A549 (cell line): Measurements from ENCODE around the gene KAT6B. TPM values are rescaled to one million over a fixed set of nuclear protein-coding genes. Genes with fewer than 3 reads are reported as not detected.

Experiments used
- ATAC-seq, 2 experiments: fragments of 200-7000 bp in 1 of 2; fragments of >200 bp in 1 of 2; cut with Nextera tagmentation in 1 of 2; cut with Tn5 transposase in 1 of 2; 3 replicates each; pipeline versions ENCODE4 v1.8.0 to v1.9.1; 2018 to 2020; ENCODE audit warnings: mild to moderate bottlenecking in 1 of 2, moderate library complexity in 1 of 2
- CTCF ChIA-PET: fragments of 300-600 bp; sonication (Branson Sonifier 250); formaldehyde crosslinking; extraction: SDS; loops from one replicate; lab custom pipeline; 2021; ENCODE audit warnings: antibody characterized with exemption, inconsistent platforms; lab: Yijun Ruan, JAX
- POLR2A ChIA-PET: fragments of 350-600 bp; formaldehyde crosslinking; extraction: SDS; loops from one replicate; lab custom pipeline; 2021; ENCODE audit warnings: antibody characterized with exemption, inconsistent platforms; lab: Yijun Ruan, JAX
- DNase-seq, 2 experiments: peaks; one replicate each; pipeline versions ENCODE4 v3.0.0 to v3.0.0-alpha.2; 2011 to 2016; ENCODE audit warnings: low read depth in 1 of 2, low spot score in 1 of 2
- FAIRE-seq: peaks from 2 replicates; lab custom pipeline; 2011; peaks lifted over from hg19 to GRCh38; lab: Jason Lieb, UNC
- H3K27ac ChIP-seq, 2 experiments: fragments of >200 bp; sonication (Bioruptor Twin); formaldehyde crosslinking; 3 replicates each; pipeline ENCODE4 v1.5.1; 2016 to 2017
- H3K4me1 ChIP-seq: fragments of >200 bp; sonication (Bioruptor Twin); formaldehyde crosslinking; 3 replicates; pipeline ENCODE4 v1.6.1; 2016
- H3K4me2 ChIP-seq: fragments of >200 bp; sonication (Bioruptor Twin); formaldehyde crosslinking; 3 replicates; pipeline ENCODE4 v1.6.1; 2016
- H3K4me3 ChIP-seq: fragments of >200 bp; sonication (Bioruptor Twin); formaldehyde crosslinking; 3 replicates; pipeline ENCODE4 v1.5.1; 2016
- H3K9me3 ChIP-seq: fragments of >200 bp; sonication (Bioruptor Twin); formaldehyde crosslinking; 3 replicates; pipeline ENCODE4 v1.6.1; 2016
- BCL3 ChIP-seq: fragments of >200 bp; sonication (Bioruptor Twin); formaldehyde crosslinking; IDR thresholded peaks from 3 replicates; pipeline ENCODE4 v1.6.1; 2016
- BHLHE40 ChIP-seq: IDR thresholded peaks from 2 replicates; pipeline ENCODE4 v1.6.1; 2012; ENCODE audit warnings: low read depth, low read length, inconsistent platforms
- CBX8 ChIP-seq: fragments of 200-600 bp; sonication (generic); IDR thresholded peaks from 2 replicates; pipeline ENCODE4 v1.6.1; 2016
- CEBPB ChIP-seq, 2 experiments: fragments of >200 bp in 1 of 2; sonication (Bioruptor Twin) in 1 of 2; formaldehyde crosslinking in 1 of 2; IDR thresholded peaks; 2 replicates each; pipeline ENCODE4 v1.6.1; 2012 to 2016
- CTCF ChIP-seq: fragments of >200 bp; sonication (Bioruptor Twin); formaldehyde crosslinking; IDR thresholded peaks from 3 replicates; pipeline ENCODE4 v1.5.1; 2016
- HDAC2 ChIP-seq: fragments of 200-600 bp; sonication (generic); IDR thresholded peaks from 2 replicates; pipeline ENCODE4 v1.6.1; 2016
- KDM1A ChIP-seq: fragments of 200-600 bp; sonication (generic); IDR thresholded peaks from 2 replicates; pipeline ENCODE4 v1.6.1; 2016; ENCODE audit warnings: low read depth, mild to moderate bottlenecking
- KDM5A ChIP-seq: fragments of 200-600 bp; sonication (generic); IDR thresholded peaks from 2 replicates; pipeline ENCODE4 v1.6.1; 2016; ENCODE audit warnings: antibody characterized with exemption, mild to moderate bottlenecking
- MAX ChIP-seq: IDR thresholded peaks from 2 replicates; pipeline ENCODE4 v1.6.1; 2012
- MAZ ChIP-seq: fragments of 150-350 bp; IDR thresholded peaks from 2 replicates; pipeline ENCODE4 v1.6.1; 2014; ENCODE audit warnings: antibody characterized with exemption, low read depth, low read length, borderline replicate concordance
- NFE2L2 ChIP-seq: fragments of 150-350 bp; conservative IDR thresholded peaks from 2 replicates; pipeline ENCODE4 v1.6.1; 2014; ENCODE audit warnings: low read length
- NPAS2 ChIP-seq: fragments of 250-450 bp; sonication (Bioruptor Pico); IDR thresholded peaks from 2 replicates; pipeline ENCODE4 v1.8.0; 2022; ENCODE audit warnings: mild to moderate bottlenecking, moderate library complexity, borderline replicate concordance
- NR3C1 ChIP-seq: fragments of >200 bp; sonication (Bioruptor Twin); formaldehyde crosslinking; IDR thresholded peaks from 3 replicates; pipeline ENCODE4 v1.6.1; 2017
- PBX3 ChIP-seq: IDR thresholded peaks from 2 replicates; pipeline ENCODE4 v1.6.1; 2012
- PHF8 ChIP-seq: fragments of 200-600 bp; sonication (generic); IDR thresholded peaks from 2 replicates; pipeline ENCODE4 v1.6.1; 2016; ENCODE audit warnings: low read depth, mild to moderate bottlenecking, antibody characterized with exemption, moderate library complexity, borderline replicate concordance
- POLR2AphosphoS2 ChIP-seq: conservative IDR thresholded peaks from 2 replicates; pipeline ENCODE4 v1.6.1; 2012; ENCODE audit warnings: low read length, improper control_type of control experiment, inconsistent platforms
- RFX5 ChIP-seq: fragments of 450-650 bp; IDR thresholded peaks from 2 replicates; pipeline ENCODE4 v1.7.1; 2014; ENCODE audit warnings: antibody characterized with exemption, mild to moderate bottlenecking, moderate library complexity
- SREBF2 ChIP-seq: fragments of 450-650 bp; IDR thresholded peaks from 2 replicates; pipeline ENCODE4 v1.6.1; 2014; ENCODE audit warnings: mild to moderate bottlenecking, moderate library complexity
- WGBS: methylation state at CpG from one replicate; pipeline ENCODE4 v1.1.6; 2017; ENCODE audit errors: missing lambda C conversion rate; 5-methylcytosine and 5-hydroxymethylcytosine counted together
- polyA plus RNA-seq, 4 experiments: library from polyadenylated mRNA; depleted of rRNA in 3 of 4; stranded (reverse); fragments of >200 nt; fragmentation: RNase III in 1 of 4; extraction: RNeasy Plus Mini Kit Qiagen cat#74134 plus additional on column Dnase treatment in 1 of 4; gene quantifications; 2 replicates in 3 of 4; 3 replicates in 1 of 4; pipeline ENCODE4 v1.2.3, GENCODE V29; 2011 to 2017

The KAT6B gene
- polyA plus RNA-seq, 2 of the 4 experiments (the other 2 are of a cell fraction) = 5.6 to 5.7 TPM

GRCh38 chr10:74855027-74855426 is 28.6 kb downstream of the KAT6B start:
- no peak overlapping the region for H3K4me3 ChIP-seq
- H3K4me2 ChIP-seq = no peak overlapping the region
- ChIA-PET POLR2A (no interaction called here), CTCF (interaction anchor here (1.9 kb wide), 1 partner anchor 10 kb away, joined by 4 read pairs; no protein-coding TSS in a partner anchor)
- WGBS = 82% methylated on average over 2 of the region's 2 CpGs
- TF ChIP-seq CEBPB (IDR thresholded peaks at IDR 0.05) = no peak
- TF ChIP-seq BCL3 = no peak
- no peak for TF ChIP-seq KDM5A
- TF ChIP-seq KDM1A = no peak
- H3K27ac ChIP-seq = no peak overlapping the region
- H3K9me3 ChIP-seq = no peaks in the 10 kb centered on the region
- ATAC-seq (no peak), DNase-seq (no peak), FAIRE-seq (no peak)
- peaks cover 6% of the 10 kb centered on the region; the same call in 1 of the 3 replicates for H3K4me1 ChIP-seq

GRCh38 chr10:74855439-74855838 is 29.0 kb downstream of the KAT6B start:
- Histone ChIP-seq H3K9me3 (no peaks in the 10 kb centered on the region), H3K27ac (no peak overlapping the region), H3K4me1 (peaks cover 8% of the 10 kb centered on the region; the same call in 1 of the 3 replicates), H3K4me2 (no peak overlapping the region), H3K4me3 (no peak overlapping the region)
- POLR2A ChIA-PET = no interaction called here
- FAIRE-seq = no peak
- DNase-seq = no peak
- ATAC-seq = no peak
- TF ChIP-seq PHF8 = no peak
- no peak for TF ChIP-seq CTCF
- no peak for TF ChIP-seq PBX3
- no peak for TF ChIP-seq HDAC2
- no peak for TF ChIP-seq POLR2AphosphoS2
- no peak for TF ChIP-seq SREBF2
- no peak for TF ChIP-seq MAZ
- no peak for TF ChIP-seq CBX8
- TF ChIP-seq NPAS2 (CRISPR knock-in tag) = no peak
- CTCF ChIA-PET = interaction anchor here (1.9 kb wide), 1 partner anchor 10 kb away, joined by 4 read pairs; no protein-coding TSS in a partner anchor

- no peak for FAIRE-seq
- no peak for ATAC-seq
- DNase-seq = no peak
- no peak overlapping the region for H3K27ac ChIP-seq
- TF ChIP-seq BHLHE40 (no peak), NR3C1 (no peak), HDAC2 (no peak), KDM1A (no peak), KDM5A (no peak), CBX8 (no peak), MAX (no peak), NFE2L2 (no peak), RFX5 (no peak), BCL3 (no peak)
- H3K9me3 ChIP-seq = no peaks in the 10 kb centered on the region
- no peak overlapping the region for H3K4me2 ChIP-seq
- POLR2A ChIA-PET = no interaction called here
- no peak overlapping the region for H3K4me3 ChIP-seq
- CTCF ChIA-PET = interaction anchor here (1.9 kb wide), 1 partner anchor 8 kb away, joined by 4 read pairs; no protein-coding TSS in a partner anchor
- H3K4me1 ChIP-seq = peaks cover 8% of the 10 kb centered on the region; the same call in 1 of the 3 replicates
- 93% methylated on average over 3 of the region's 3 CpGs for WGBS
Measured at GRCh38 chr10:74856940-74857339, 30.5 kb downstream of the KAT6B start.
